Calu3 (cell line): ENCODE data around the gene RNF8. TPM values are rescaled to one million over a fixed set of nuclear protein-coding genes. Genes with fewer than 3 reads are reported as not detected.

Experiments used
- BruUV-seq: library from RNA; stranded (reverse); fragments of 400-500 nt; replicated peaks from 2 replicates; lab custom pipeline; 2021; lab: Mats Ljungman, UMichigan
- CTCF ChIA-PET: fragments of 300-600 bp; sonication (Branson Sonifier 250); formaldehyde crosslinking; loops from one replicate; lab custom pipeline; 2022; ENCODE audit warnings: antibody characterized with exemption; lab: Charles Lee
- DNase-seq: peaks from one replicate; pipeline ENCODE4 v3.0.0; 2022
- H3K27ac Mint-ChIP-seq: one replicate; pipeline ENCODE4 v1.8.0; 2022; ENCODE audit warnings: mixed read lengths; ENCODE audit not compliant: unreplicated experiment
- H3K27me3 Mint-ChIP-seq: one replicate; pipeline ENCODE4 v1.8.0; 2022; ENCODE audit warnings: mixed read lengths; ENCODE audit not compliant: unreplicated experiment
- H3K36me3 Mint-ChIP-seq: one replicate; pipeline ENCODE4 v1.8.0; 2022; ENCODE audit warnings: mild to moderate bottlenecking, moderate library complexity, mixed read lengths; ENCODE audit not compliant: insufficient read depth, unreplicated experiment
- H3K4me1 Mint-ChIP-seq: one replicate; pipeline ENCODE4 v1.8.0; 2022; ENCODE audit warnings: mild to moderate bottlenecking, low read depth, mixed read lengths; ENCODE audit not compliant: unreplicated experiment
- H3K4me3 Mint-ChIP-seq: one replicate; pipeline ENCODE4 v1.8.0; 2022; ENCODE audit warnings: mild to moderate bottlenecking, low read depth, moderate library complexity, mixed read lengths; ENCODE audit not compliant: unreplicated experiment
- H3K9me3 Mint-ChIP-seq: one replicate; pipeline ENCODE4 v1.8.0; 2022; ENCODE audit warnings: low read depth, mixed read lengths; ENCODE audit not compliant: unreplicated experiment
- CTCF ChIP-seq: fragments of 200-600 bp; IDR thresholded peaks from one replicate; pipeline ENCODE4 v1.8.0; 2022; ENCODE audit warnings: antibody characterized with exemption; ENCODE audit not compliant: unreplicated experiment
- intact Hi-C: fragments of 100-400 bp; cut with micrococcal nuclease; formaldehyde crosslinking; loops from one replicate; pipeline ENCODE4 v1.10.0; 2022; ENCODE audit not compliant: unreplicated experiment
- total RNA-seq: library from RNA; stranded (reverse); gene quantifications from 2 replicates; pipeline ENCODE4 v1.2.3, GENCODE V29; 2022

The RNF8 gene
- total RNA-seq, 1 experiment from 2014 or later, result 17.1 TPM

DNA sequence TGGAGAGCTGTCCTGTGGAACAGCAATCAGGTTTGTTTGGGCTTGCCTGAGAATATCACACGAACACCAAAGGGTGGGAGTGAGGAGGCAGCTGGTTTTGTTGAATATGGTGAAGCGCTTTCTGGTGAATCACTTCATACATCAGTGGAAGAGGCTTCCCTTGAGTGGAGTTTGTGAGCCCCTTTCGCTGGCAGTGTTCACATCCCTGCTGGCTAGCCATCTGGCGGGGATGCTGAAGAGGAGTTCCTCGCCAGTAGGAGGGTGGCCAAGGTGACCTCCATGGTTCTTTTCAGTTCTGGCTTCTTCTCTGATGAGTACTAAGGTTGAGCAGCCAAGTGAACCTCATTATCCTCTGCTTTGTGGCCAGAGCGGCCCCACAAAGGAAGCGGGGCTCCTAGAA, 37.7 kb upstream of the RNF8 start:
- DNase-seq, result no peak
- intact Hi-C loops, result no loop called here
- BruUV-seq, result no TSS peak
- no peak overlapping the region for H3K4me3 Mint-ChIP-seq
- peaks cover 12% of the 10 kb centered on the region for H3K4me1 Mint-ChIP-seq
- no peaks in the 10 kb centered on the region for H3K9me3 Mint-ChIP-seq
- peaks cover 14% of the 10 kb centered on the region for H3K36me3 Mint-ChIP-seq
- TF ChIP-seq CTCF, result no peak
- no peak overlapping the region for H3K27ac Mint-ChIP-seq
- CTCF ChIA-PET, result no interaction called here
- H3K27me3 Mint-ChIP-seq, result no peaks in the 10 kb centered on the region

DNA sequence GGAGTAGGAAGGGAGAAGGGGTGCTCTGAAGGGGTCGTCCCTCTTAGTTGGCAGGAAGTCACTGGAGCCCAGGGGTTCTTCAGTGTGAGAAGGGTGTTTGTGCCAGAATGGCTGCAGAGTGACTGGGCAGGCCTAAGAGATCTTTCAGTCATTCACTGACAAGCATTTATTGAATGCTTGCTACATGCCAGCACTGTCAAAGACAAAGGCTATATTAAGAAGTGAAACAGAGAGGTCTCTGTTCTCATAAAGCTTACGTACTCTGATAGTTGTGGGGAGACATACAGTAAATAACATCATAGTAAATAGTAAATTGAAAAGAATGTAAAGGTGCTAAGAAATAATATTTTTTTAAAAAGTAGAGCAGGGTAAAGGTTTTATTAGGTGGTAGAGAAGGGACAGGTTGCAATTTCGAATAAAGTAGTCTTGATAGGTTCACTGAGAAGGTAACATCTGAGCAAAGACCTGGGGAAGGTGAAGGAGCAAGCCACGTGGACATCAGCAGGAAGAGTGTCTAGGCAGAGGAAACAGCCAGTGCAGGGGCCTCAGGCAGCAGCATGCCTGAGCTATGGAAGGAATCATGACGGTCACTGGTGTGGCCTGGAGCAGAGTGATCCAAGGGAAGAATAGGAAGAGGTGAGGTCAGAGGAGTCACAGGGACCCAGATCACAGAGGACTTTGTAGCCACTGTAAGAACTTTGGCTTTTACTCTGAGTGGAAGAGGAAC, 36.3 kb upstream of the RNF8 start:
- intact Hi-C loops, result no loop called here
- H3K4me1 Mint-ChIP-seq, result peaks cover 12% of the 10 kb centered on the region
- no peak for TF ChIP-seq CTCF
- CTCF ChIA-PET, result no interaction called here
- no peaks in the 10 kb centered on the region for H3K9me3 Mint-ChIP-seq
- BruUV-seq, result no TSS peak
- H3K27ac Mint-ChIP-seq, result no peak overlapping the region
- H3K27me3 Mint-ChIP-seq, result no peaks in the 10 kb centered on the region
- H3K4me3 Mint-ChIP-seq, result no peak overlapping the region
- peaks cover 25% of the 10 kb centered on the region for H3K36me3 Mint-ChIP-seq
- DNase-seq, result no peak

DNA sequence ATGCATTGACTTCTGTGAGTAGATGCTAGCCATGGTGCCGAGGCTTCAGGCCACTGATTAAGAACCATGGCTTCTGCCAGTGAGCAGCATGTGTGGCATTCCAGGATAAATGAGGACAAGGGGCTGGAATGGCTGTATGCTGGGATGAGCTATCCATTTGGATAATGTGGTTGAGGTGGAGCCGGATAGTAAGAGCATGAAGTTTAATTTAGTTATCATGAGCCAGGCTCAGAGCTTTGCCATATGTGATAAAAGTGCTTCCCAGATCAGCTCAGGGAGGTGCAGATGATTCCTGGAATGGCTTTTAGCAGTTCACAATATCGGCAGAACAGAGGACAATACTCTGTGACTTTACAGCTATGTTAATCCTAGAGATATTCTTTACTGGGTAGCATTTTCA, 34.6 kb upstream of the RNF8 start:
- CTCF ChIA-PET, result interaction anchor here (0.6 kb wide), 1 partner anchor 234 kb away, joined by 5 read pairs; no protein-coding TSS in a partner anchor
- H3K9me3 Mint-ChIP-seq, result no peaks in the 10 kb centered on the region
- peaks cover 22% of the 10 kb centered on the region for H3K36me3 Mint-ChIP-seq
- DNase-seq, result no peak
- no peaks in the 10 kb centered on the region for H3K27me3 Mint-ChIP-seq
- no peak overlapping the region for H3K4me3 Mint-ChIP-seq
- intact Hi-C loops, result no loop called here
- no peak for TF ChIP-seq CTCF
- BruUV-seq, result no TSS peak
- peaks cover 25% of the 10 kb centered on the region for H3K4me1 Mint-ChIP-seq
- H3K27ac Mint-ChIP-seq, result no peak overlapping the region

DNA sequence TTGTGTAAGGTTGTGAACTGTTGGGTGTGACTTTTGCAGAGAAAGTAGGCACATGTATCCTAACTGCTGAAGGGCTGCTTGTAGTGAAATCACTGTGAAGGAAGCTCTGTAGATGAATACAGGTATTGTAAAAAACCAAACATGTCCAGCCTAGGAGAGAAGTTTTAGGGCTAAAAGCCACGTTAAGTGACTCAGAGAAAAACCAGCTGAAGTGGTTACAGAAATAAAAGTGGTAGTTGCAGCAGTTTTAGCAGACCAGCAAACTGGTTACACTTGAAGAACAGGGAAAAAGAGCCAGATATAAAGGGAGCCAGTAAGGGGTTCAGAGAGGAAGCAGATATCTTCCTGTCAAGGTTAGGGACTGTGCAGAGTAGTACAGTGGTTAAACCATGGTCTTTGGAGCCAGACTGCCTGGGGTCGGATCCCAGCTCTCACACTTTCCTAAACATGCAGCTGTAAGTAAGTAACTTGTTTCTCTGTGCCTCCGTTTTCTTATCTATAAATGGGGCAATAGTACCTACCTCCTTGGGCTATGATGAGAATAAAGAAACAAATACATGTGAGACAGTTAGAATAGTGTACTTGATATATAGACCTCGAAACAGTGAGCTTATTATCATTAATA, 33.8 kb upstream of the RNF8 start:
- H3K36me3 Mint-ChIP-seq, result peaks cover 17% of the 10 kb centered on the region
- CTCF ChIA-PET, result interaction anchor here (0.5 to 0.6 kb wide), 2 partner anchors 12 to 180 kb away, joined by 3 to 7 read pairs; no protein-coding TSS in a partner anchor
- TF ChIP-seq CTCF, result no peak
- intact Hi-C loops, result no loop called here
- no TSS peak for BruUV-seq
- H3K27ac Mint-ChIP-seq, result no peak overlapping the region
- H3K9me3 Mint-ChIP-seq, result no peaks in the 10 kb centered on the region
- H3K4me1 Mint-ChIP-seq, result peaks cover 28% of the 10 kb centered on the region
- no peaks in the 10 kb centered on the region for H3K27me3 Mint-ChIP-seq
- no peak for DNase-seq
- H3K4me3 Mint-ChIP-seq, result no peak overlapping the region
